Glutamatergic neuron (in vitro differentiated cells): Measurements from ENCODE around the gene CLIC6. TPM values are rescaled to one million over a fixed set of nuclear protein-coding genes. Genes with fewer than 3 reads are reported as not detected.

Experiments
- DNase-seq: peaks from one replicate; pipeline ENCODE4 v3.0.0; 2022
- H3K27ac Mint-ChIP-seq: one replicate; pipeline ENCODE4 v1.8.0; 2020; ENCODE audit warnings: mild to moderate bottlenecking, mixed read lengths, inconsistent platforms; ENCODE audit not compliant: unreplicated experiment
- H3K27me3 Mint-ChIP-seq: one replicate; pipeline ENCODE4 v1.8.0; 2020; ENCODE audit warnings: mild to moderate bottlenecking, moderate library complexity, mixed read lengths, inconsistent platforms; ENCODE audit not compliant: unreplicated experiment
- H3K36me3 Mint-ChIP-seq: one replicate; pipeline ENCODE4 v1.8.0; 2020; ENCODE audit warnings: mild to moderate bottlenecking, mixed read lengths, inconsistent platforms; ENCODE audit not compliant: unreplicated experiment
- H3K4me1 Mint-ChIP-seq: one replicate; pipeline ENCODE4 v1.8.0; 2020; ENCODE audit warnings: mild to moderate bottlenecking, low read depth, mixed read lengths, inconsistent platforms; ENCODE audit not compliant: unreplicated experiment
- H3K4me3 Mint-ChIP-seq: one replicate; pipeline ENCODE4 v1.8.0; 2020; ENCODE audit warnings: mild to moderate bottlenecking, mixed read lengths, inconsistent platforms; ENCODE audit not compliant: unreplicated experiment
- H3K9me3 Mint-ChIP-seq: one replicate; pipeline ENCODE4 v1.8.0; 2020; ENCODE audit warnings: mild to moderate bottlenecking, moderate library complexity, mixed read lengths, inconsistent platforms; ENCODE audit not compliant: unreplicated experiment
- CTCF ChIP-seq: fragments of 200-600 bp; sonication (generic); IDR thresholded peaks from one replicate; pipeline ENCODE4 v1.5.0; 2021; ENCODE audit not compliant: partially characterized antibody, unreplicated experiment
- total RNA-seq: library from RNA; stranded (reverse); fragmentation: NEBNext Ultra II Directional; extraction: Animal tissue kit (Norgen Biotek cat#: 25700); gene quantifications from one replicate; pipeline ENCODE4 v1.2.1, GENCODE V29; 2021; ENCODE audit not compliant: unreplicated experiment

The CLIC6 gene
- total RNA-seq, 1 donor from 2014 or later: 0.17 TPM

DNA sequence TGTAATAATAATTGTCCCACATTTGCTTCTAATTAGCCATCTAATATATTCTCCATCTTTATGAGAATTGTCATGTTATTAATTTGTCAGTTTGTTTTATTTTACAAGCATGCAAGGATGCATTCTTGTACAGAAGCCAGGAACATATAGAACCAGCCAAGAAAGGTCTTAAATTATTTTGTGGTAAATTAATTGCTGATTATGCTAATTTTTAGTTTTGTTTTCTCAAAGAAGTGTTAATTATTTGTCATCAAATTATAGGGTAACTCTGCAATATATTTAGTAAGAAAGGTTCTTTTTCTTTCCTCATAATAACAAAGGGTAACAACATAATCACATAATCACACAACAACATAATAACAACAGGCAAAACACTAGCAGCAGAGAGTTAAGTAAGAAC is 5.7 kb downstream of the CLIC6 start:
- peaks cover 4% of the 10 kb centered on the region for H3K9me3 Mint-ChIP-seq
- H3K4me1 Mint-ChIP-seq: no peaks in the 10 kb centered on the region
- no peak overlapping the region for H3K27ac Mint-ChIP-seq
- no peak overlapping the region for H3K4me3 Mint-ChIP-seq
- DNase-seq: no peak
- H3K27me3 Mint-ChIP-seq: peaks cover 10% of the 10 kb centered on the region
- H3K36me3 Mint-ChIP-seq: no peaks in the 10 kb centered on the region
- no peak for TF ChIP-seq CTCF

- Mint-ChIP-seq H3K36me3 (peaks cover 5% of the 10 kb centered on the region), H3K27ac (no peak overlapping the region), H3K4me3 (no peak overlapping the region), H3K27me3 (peaks cover 10% of the 10 kb centered on the region), H3K4me1 (no peaks in the 10 kb centered on the region), H3K9me3 (peaks cover 9% of the 10 kb centered on the region)
- no peak for DNase-seq
- no peak for TF ChIP-seq CTCF
These were observed 7.1 kb downstream of the CLIC6 start for GRCh38 chr21:34675871-34676270.

DNA sequence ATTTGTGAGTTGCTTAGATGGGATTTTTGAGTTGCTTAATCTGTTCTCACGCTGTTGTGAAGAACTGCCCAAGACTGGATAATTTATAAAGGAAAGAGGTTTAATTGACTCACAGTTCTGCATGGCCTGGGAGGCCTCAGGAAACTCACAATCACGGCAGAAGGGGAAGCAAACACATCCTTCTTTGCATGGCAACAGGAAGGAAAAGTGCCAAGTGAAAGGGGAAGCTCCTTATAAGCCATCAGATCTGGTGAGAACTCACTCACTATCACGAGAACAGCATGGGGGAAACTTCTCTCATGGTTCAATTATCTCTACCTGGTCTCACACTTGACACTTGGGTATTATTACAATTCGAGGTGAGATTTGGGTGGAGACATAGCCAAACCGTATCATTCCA is 10.3 kb downstream of the CLIC6 start:
- no peak overlapping the region for H3K27ac Mint-ChIP-seq
- no peak for DNase-seq
- no peaks in the 10 kb centered on the region for H3K27me3 Mint-ChIP-seq
- H3K36me3 Mint-ChIP-seq: peaks cover 12% of the 10 kb centered on the region
- H3K4me3 Mint-ChIP-seq: no peak overlapping the region
- TF ChIP-seq CTCF: no peak
- H3K4me1 Mint-ChIP-seq: no peaks in the 10 kb centered on the region
- peaks cover 4% of the 10 kb centered on the region for H3K9me3 Mint-ChIP-seq

- Mint-ChIP-seq H3K4me3 (no peak overlapping the region), H3K9me3 (peaks cover 4% of the 10 kb centered on the region), H3K27ac (no peak overlapping the region), H3K36me3 (peaks cover 12% of the 10 kb centered on the region), H3K4me1 (no peaks in the 10 kb centered on the region), H3K27me3 (no peaks in the 10 kb centered on the region)
- no peak for TF ChIP-seq CTCF
- DNase-seq: no peak
These were observed 15.5 kb downstream of the CLIC6 start for GRCh38 chr21:34684174-34684876.

DNA sequence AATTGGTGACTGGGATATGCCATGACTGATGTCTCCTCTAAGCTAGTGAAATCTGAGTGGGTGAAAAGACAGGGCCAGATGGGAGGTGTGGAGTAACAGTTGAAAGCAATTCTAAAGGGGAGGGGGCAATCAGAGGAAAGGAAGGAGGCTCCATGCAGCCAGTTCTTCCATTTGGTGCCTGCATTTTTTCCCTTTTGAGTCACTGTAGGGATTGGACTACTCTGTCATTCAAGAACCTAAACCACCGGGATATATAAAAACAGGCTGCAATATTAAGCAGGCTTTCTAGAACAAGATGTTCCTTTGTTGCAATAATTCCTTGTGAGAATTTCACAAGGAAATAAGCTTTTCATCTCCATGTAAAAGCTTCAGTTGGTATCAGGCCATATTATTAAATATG is 18.3 kb downstream of the CLIC6 start:
- peaks cover 6% of the 10 kb centered on the region for H3K36me3 Mint-ChIP-seq
- no peak overlapping the region for H3K4me3 Mint-ChIP-seq
- H3K4me1 Mint-ChIP-seq: no peaks in the 10 kb centered on the region
- no peaks in the 10 kb centered on the region for H3K27me3 Mint-ChIP-seq
- DNase-seq: no peak
- H3K27ac Mint-ChIP-seq: no peak overlapping the region
- no peaks in the 10 kb centered on the region for H3K9me3 Mint-ChIP-seq
- no peak for TF ChIP-seq CTCF
